HCT116 (cell line): Measurements from ENCODE around the gene NCF2. TPM values are rescaled to one million over a fixed set of nuclear protein-coding genes. Genes with fewer than 3 reads are reported as not detected.

Experiments used
- ATAC-seq: fragments of 200-7000 bp; cut with Tn5 transposase; 2 replicates; pipeline ENCODE4 v1.9.1; 2020; ENCODE audit warnings: mild to moderate bottlenecking, moderate library complexity
- BruUV-seq: library from RNA; stranded (reverse); fragments of 400-500 nt; replicated peaks from 2 replicates; lab custom pipeline; 2021; lab: Mats Ljungman, UMichigan
- CTCF ChIA-PET: fragments of 300-600 bp; sonication (Branson Sonifier 250); formaldehyde crosslinking; loops from one replicate; lab custom pipeline; 2021; ENCODE audit warnings: antibody characterized with exemption; lab: Charles Lee
- POLR2A ChIA-PET: fragments of 300-600, 350-600 bp; sonication (Branson Sonifier 250); formaldehyde crosslinking; loops from one replicate; lab custom pipeline; 2021; ENCODE audit warnings: antibody characterized with exemption; lab: Charles Lee
- RAD21 ChIA-PET, 2 experiments: fragments of 300-600 bp; sonication (Branson Sonifier 250); formaldehyde crosslinking; loops; one replicate each; lab custom pipeline; 2023; ENCODE audit warnings: low total read pairs in 2 of 2; ENCODE audit not compliant: uncharacterized antibody in 2 of 2, unreplicated experiment in 2 of 2, low non-redundant PET in 1 of 2; lab: Charles Lee
- DNase-seq: peaks from one replicate; pipeline ENCODE4 v3.0.0-alpha.2; 2010; ENCODE audit warnings: low read depth, low spot score
- H2AFZ ChIP-seq: fragments of 200-600 bp; shearing (Covaris generic), sonication (generic); 2 replicates; pipeline ENCODE4 v1.6.1; 2017; ENCODE audit warnings: low read depth, mixed run types, mixed read lengths, antibody characterized with exemption, low read length; ENCODE audit not compliant: poor library complexity, severe bottlenecking
- H3K27ac ChIP-seq: 2 replicates; pipeline ENCODE4 v1.5.1; 2012; ENCODE audit warnings: low read depth, low read length
- H3K27me3 ChIP-seq: fragments of 200-600 bp; sonication (generic); 2 replicates; pipeline ENCODE4 v1.6.1; 2016; ENCODE audit warnings: mixed run types, low read length, mixed read lengths; ENCODE audit not compliant: insufficient read depth
- H3K36me3 ChIP-seq, 2 experiments: fragments of 200-500 bp in 1 of 2; fragments of 200-600 bp in 1 of 2; sonication (Bioruptor generic) in 1 of 2; sonication (generic) in 1 of 2; 2 replicates each; pipeline versions ENCODE4 v1.5.1 to v1.6.1; 2014 to 2016; ENCODE audit warnings: low read length in 2 of 2, inconsistent platforms in 1 of 2, mixed read lengths in 1 of 2, mixed run types in 1 of 2; ENCODE audit not compliant: insufficient read depth in 2 of 2, control insufficient read depth in 1 of 2
- H3K4me1 ChIP-seq, 2 experiments: fragments of 200-600 bp in 1 of 2; sonication (generic) in 1 of 2; 2 replicates each; pipeline versions ENCODE4 v1.5.1 to v1.6.1; 2012 to 2017; ENCODE audit warnings: low read length in 2 of 2, inconsistent platforms in 1 of 2, mild to moderate bottlenecking in 1 of 2, mixed read lengths in 1 of 2, mixed run types in 1 of 2, moderate library complexity in 1 of 2; ENCODE audit not compliant: insufficient read depth in 2 of 2, control insufficient read depth in 1 of 2
- H3K4me2 ChIP-seq: fragments of 200-600 bp; sonication (generic); 2 replicates; pipeline ENCODE4 v1.6.1; 2017; ENCODE audit warnings: mixed run types, low read length, mixed read lengths
- H3K4me3 ChIP-seq, 2 experiments: fragments of 200-600 bp in 1 of 2; sonication (generic) in 1 of 2; replicated peaks in 1 of 2; 2 replicates each; pipeline ENCODE4 v1.5.1; 2011 to 2016; ENCODE audit warnings: low read length in 2 of 2, control low read depth in 1 of 2, low read depth in 1 of 2, mild to moderate bottlenecking in 1 of 2, mixed read lengths in 1 of 2, mixed run types in 1 of 2
- H3K79me2 ChIP-seq: fragments of 200-600 bp; sonication (generic); 2 replicates; pipeline ENCODE4 v1.6.1; 2017; ENCODE audit warnings: mild to moderate bottlenecking, mixed run types, low read length, moderate library complexity, mixed read lengths; ENCODE audit not compliant: insufficient read depth
- H3K9ac ChIP-seq: fragments of 200-600 bp; sonication (generic); 2 replicates; pipeline ENCODE4 v1.6.1; 2016; ENCODE audit warnings: low read length, mixed read lengths
- H3K9me2 ChIP-seq: fragments of 200-600 bp; sonication (generic), shearing (Covaris generic); 2 replicates; pipeline ENCODE4 v1.6.1; 2017; ENCODE audit warnings: mixed run types, mild to moderate bottlenecking, moderate library complexity; ENCODE audit not compliant: insufficient read depth
- H3K9me3 ChIP-seq, 2 experiments: fragments of 200-500 bp in 1 of 2; fragments of 200-600 bp in 1 of 2; sonication (Bioruptor generic) in 1 of 2; sonication (generic) in 1 of 2; 2 replicates each; pipeline ENCODE4 v1.6.1; 2014 to 2017; ENCODE audit warnings: low read length in 2 of 2, mixed read lengths in 2 of 2, inconsistent platforms in 1 of 2, low read depth in 1 of 2, mild to moderate bottlenecking in 1 of 2, mixed run types in 1 of 2, moderate library complexity in 1 of 2; ENCODE audit not compliant: control insufficient read depth in 1 of 2, insufficient read depth in 1 of 2
- H4K20me1 ChIP-seq: fragments of 200-600 bp; sonication (generic), shearing (Covaris generic); 2 replicates; pipeline ENCODE4 v1.6.1; 2017; ENCODE audit warnings: mixed run types, mild to moderate bottlenecking, moderate library complexity; ENCODE audit not compliant: insufficient read depth
- CTCF ChIP-seq, 3 experiments: fragments of 200-600 bp in 1 of 3; sonication (generic) in 1 of 3; IDR thresholded peaks in 2 of 3; conservative IDR thresholded peaks in 1 of 3; 2 replicates each; pipeline ENCODE4 v1.5.1; 2012 to 2017; ENCODE audit warnings: low read depth in 2 of 3, low read length in 2 of 3, antibody characterized with exemption in 1 of 3, borderline replicate concordance in 1 of 3, control low read depth in 1 of 3, mild to moderate bottlenecking in 1 of 3, mixed read lengths in 1 of 3, mixed run types in 1 of 3, moderate library complexity in 1 of 3; ENCODE audit not compliant: insufficient read depth in 1 of 3
- EZH2phosphoT487 ChIP-seq: fragments of 200-600 bp; IDR thresholded peaks from 2 replicates; pipeline ENCODE4 v1.6.1; 2018; ENCODE audit warnings: antibody characterized with exemption, borderline replicate concordance
- FOSL1 ChIP-seq: IDR thresholded peaks from 2 replicates; pipeline ENCODE4 v1.6.1; 2012; ENCODE audit warnings: low read depth
- RAD21 ChIP-seq: IDR thresholded peaks from 2 replicates; pipeline ENCODE4 v1.6.1; 2012; ENCODE audit warnings: low read depth, mild to moderate bottlenecking
- SIN3A ChIP-seq: IDR thresholded peaks from 2 replicates; pipeline ENCODE4 v1.6.1; 2012; ENCODE audit warnings: low read depth
- TCF7L2 ChIP-seq: IDR thresholded peaks from 2 replicates; pipeline ENCODE4 v1.7.0; 2011; ENCODE audit warnings: borderline replicate concordance, inconsistent platforms; ENCODE audit not compliant: insufficient read depth, insufficient read length; ENCODE audit errors: extremely low read depth
- intact Hi-C: fragments of 100-400 bp; cut with micrococcal nuclease; formaldehyde crosslinking; loops from 2 replicates; pipeline ENCODE4 v1.10.0; 2022
- total RNA-seq: library from RNA; stranded (reverse); gene quantifications from one replicate; pipeline ENCODE4 v1.2.1, GENCODE V29; 2021; ENCODE audit not compliant: unreplicated experiment
- TF ChIP-seq, protein P1 (sequence below): IDR thresholded peaks from 2 replicates; pipeline ENCODE4 v1.6.1; 2012

The NCF2 gene
- total RNA-seq, 1 experiment from 2014 or later: 0.25 TPM

DNA sequence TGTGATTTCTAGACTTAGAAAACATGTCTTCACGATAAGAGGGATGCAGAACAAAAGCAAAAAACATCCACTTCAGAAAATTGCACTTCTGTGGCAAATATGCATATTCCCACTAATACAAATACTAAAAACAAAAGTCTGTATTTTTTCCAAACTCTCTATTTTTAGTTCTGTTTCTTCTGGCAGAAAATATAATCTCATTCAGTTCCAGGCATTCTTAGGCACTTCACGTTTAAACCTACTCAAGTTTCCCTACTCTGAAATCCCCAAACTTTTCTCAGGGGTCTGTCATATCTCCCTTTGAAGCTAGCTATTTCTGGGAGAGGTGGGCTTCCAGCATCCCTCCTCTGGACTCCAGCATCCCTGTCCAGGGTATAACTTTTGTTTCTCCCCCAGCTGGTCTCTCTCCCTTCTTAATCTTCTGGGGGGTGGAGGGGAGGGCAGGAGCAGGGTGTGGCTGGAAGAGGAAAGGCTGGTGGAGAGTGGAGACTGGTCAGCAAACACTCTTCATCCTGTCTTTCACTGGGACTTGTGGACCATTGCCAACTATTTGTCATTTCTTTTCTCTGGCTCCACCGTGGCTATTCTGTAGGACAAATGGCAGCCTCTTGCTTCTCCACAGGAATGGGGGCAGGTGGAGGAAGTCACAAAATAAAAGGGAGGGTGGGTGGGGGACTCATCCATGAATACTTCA, 19.6 kb upstream of the NCF2 start:
- Histone ChIP-seq H3K4me2 (no peak overlapping the region), H3K36me3 (no peaks in the 10 kb centered on the region)
- CTCF ChIA-PET: interaction anchor here (0.8 to 1.9 kb wide), 7 partner anchors 10 to 306 kb away, joined by 3 to 11 read pairs (median 3); no protein-coding TSS in a partner anchor

DNA sequence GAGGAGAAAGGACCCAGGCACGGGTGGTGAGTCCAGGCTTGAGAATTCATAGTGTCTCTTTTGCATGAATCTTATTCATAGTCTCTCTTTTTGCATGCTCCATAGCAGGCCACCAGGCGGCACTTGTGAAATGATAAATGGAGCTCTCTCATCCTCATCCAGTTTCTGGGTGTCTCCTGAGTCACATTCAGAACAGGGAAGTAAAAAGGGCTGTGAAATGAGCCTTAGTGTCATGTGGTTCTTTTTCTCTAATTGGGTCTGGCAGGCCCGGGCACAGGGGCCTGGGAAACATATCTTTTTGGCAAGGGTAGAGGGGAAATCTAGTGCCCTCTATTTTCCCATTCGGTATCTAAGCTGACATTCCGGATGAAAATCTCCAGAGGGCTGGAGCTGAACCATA, 19.1 kb upstream of the NCF2 start:
- ChIA-PET POLR2A (interaction anchor here (0.8 kb wide), 1 partner anchor 8 kb away, joined by 3 read pairs; no protein-coding TSS in a partner anchor), CTCF (interaction anchor here (0.8 to 1.9 kb wide), 7 partner anchors 9 to 306 kb away, joined by 3 to 11 read pairs (median 3); no protein-coding TSS in a partner anchor), RAD21 (interaction anchor here in 1 of 2 experiments (0.8 kb wide), 1 partner anchor 29 kb away, joined by 3 read pairs; no protein-coding TSS in a partner anchor)
- Histone ChIP-seq H3K9ac (no peak overlapping the region), H3K36me3 (no peaks in the 10 kb centered on the region), H4K20me1 (no peaks in the 10 kb centered on the region), H3K79me2 (no peaks in the 10 kb centered on the region), H3K4me3 (no peak overlapping the region), H2AFZ (peak overlapping the region; percentile 66), H3K27ac (no peak overlapping the region), H3K9me2 (no peaks in the 10 kb centered on the region), H3K4me2 (no peak overlapping the region), H3K4me1 (peaks cover 0 to 12% of the 10 kb centered on the region in 2 experiments; a peak in 2 of 4 replicates), H3K27me3 (no peaks in the 10 kb centered on the region), H3K9me3 (no peaks in the 10 kb centered on the region)
- intact Hi-C loops: no loop called here
- no TSS peak for BruUV-seq
- DNase-seq (no peak), ATAC-seq (peak; percentile 94)
- TF ChIP-seq CTCF (IDR thresholded peaks at IDR 0.05 in 2 of 3, conservative IDR thresholded peaks at IDR 0.05 in 1 of 3; ENCODE audit: borderline replicate concordance in 1 of 3, insufficient read depth in 1 of 3, low read depth in 2 of 3, low read length in 2 of 3): peak; percentile 49 to 67 (median 59); a peak in 5 of 6 replicates
- peak; percentile 63 for TF ChIP-seq RAD21
- no peak for TF ChIP-seq TCF7L2

More for the DNA sequence above, 19.6 kb upstream of the NCF2 start:
- Histone ChIP-seq H3K79me2 (no peaks in the 10 kb centered on the region), H3K4me1 (peaks cover 0 to 12% of the 10 kb centered on the region in 2 experiments; a peak in 2 of 4 replicates), H3K9me2 (no peaks in the 10 kb centered on the region), H3K4me3 (no peak overlapping the region), H3K27ac (no peak overlapping the region), H3K9ac (no peak overlapping the region), H2AFZ (peak overlapping the region; percentile 66), H3K9me3 (no peaks in the 10 kb centered on the region), H4K20me1 (no peaks in the 10 kb centered on the region), H3K27me3 (no peaks in the 10 kb centered on the region)
- BruUV-seq: no TSS peak
- DNase-seq (no peak), ATAC-seq (no peak)
- ChIA-PET RAD21 (interaction anchor here in 1 of 2 experiments (0.8 kb wide), 1 partner anchor 30 kb away, joined by 3 read pairs; no protein-coding TSS in a partner anchor), POLR2A (interaction anchor here (0.8 kb wide), 1 partner anchor 9 kb away, joined by 3 read pairs; no protein-coding TSS in a partner anchor)
- intact Hi-C loops: no loop called here
- TF ChIP-seq FOSL1: no peak
- TF ChIP-seq, protein P1, sequence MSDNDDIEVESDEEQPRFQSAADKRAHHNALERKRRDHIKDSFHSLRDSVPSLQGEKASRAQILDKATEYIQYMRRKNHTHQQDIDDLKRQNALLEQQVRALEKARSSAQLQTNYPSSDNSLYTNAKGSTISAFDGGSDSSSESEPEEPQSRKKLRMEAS: no peak
- no peak for TF ChIP-seq EZH2phosphoT487
- TF ChIP-seq SIN3A: no peak
